ENCODE data around the gene DOK6. TPM values are rescaled to one million over a fixed set of nuclear protein-coding genes. Genes with fewer than 3 reads are reported as not detected.

The DOK6 gene
- total RNA-seq, 3 donors from 2014 or later, result 1.0 to 1.4 (median 1.3) TPM

DNA sequence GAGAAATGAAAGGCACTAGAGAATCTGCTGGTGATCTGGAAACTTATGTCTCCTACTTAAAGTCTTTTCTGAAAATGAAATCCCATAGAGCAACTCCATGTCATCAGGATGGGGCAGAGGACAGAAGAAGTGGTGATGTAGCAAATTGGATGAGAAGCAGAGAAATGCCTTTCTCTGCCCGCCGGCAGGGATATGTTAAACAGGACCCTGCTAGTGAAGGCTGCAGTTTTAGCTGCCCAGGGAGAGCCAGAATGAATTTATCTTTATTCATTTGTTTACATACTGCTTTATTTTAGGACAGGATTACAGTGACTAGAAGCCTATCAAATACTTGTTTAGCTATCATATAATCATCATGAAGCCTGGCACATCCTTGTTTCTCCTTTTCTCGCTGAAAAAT lies 247.0 kb downstream of the DOK6 start:
- H3K4me1 ChIP-seq, result no peaks in the 10 kb centered on the region
- H3K9me3 ChIP-seq, result no peaks in the 10 kb centered on the region
- H3K36me3 ChIP-seq, result no peaks in the 10 kb centered on the region
- H3K4me3 ChIP-seq, result no peak overlapping the region
- DNase-seq (ENCODE audit: low spot score in 2 of 2), result no peak
- no peaks in the 10 kb centered on the region for H3K27me3 ChIP-seq
- H3K27ac ChIP-seq, result no peak overlapping the region
- intact Hi-C loops (cut with DNase I; ENCODE audit: low total_unique reads), result no loop called here
- TF ChIP-seq POLR2AphosphoS5 (IDR thresholded peaks at IDR 0.05) (no peak), POLR2A (IDR thresholded peaks at IDR 0.05) (no peak)
- TF ChIP-seq, protein P1, sequence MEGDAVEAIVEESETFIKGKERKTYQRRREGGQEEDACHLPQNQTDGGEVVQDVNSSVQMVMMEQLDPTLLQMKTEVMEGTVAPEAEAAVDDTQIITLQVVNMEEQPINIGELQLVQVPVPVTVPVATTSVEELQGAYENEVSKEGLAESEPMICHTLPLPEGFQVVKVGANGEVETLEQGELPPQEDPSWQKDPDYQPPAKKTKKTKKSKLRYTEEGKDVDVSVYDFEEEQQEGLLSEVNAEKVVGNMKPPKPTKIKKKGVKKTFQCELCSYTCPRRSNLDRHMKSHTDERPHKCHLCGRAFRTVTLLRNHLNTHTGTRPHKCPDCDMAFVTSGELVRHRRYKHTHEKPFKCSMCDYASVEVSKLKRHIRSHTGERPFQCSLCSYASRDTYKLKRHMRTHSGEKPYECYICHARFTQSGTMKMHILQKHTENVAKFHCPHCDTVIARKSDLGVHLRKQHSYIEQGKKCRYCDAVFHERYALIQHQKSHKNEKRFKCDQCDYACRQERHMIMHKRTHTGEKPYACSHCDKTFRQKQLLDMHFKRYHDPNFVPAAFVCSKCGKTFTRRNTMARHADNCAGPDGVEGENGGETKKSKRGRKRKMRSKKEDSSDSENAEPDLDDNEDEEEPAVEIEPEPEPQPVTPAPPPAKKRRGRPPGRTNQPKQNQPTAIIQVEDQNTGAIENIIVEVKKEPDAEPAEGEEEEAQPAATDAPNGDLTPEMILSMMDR (IDR thresholded peaks at IDR 0.05), result no peak

DNA sequence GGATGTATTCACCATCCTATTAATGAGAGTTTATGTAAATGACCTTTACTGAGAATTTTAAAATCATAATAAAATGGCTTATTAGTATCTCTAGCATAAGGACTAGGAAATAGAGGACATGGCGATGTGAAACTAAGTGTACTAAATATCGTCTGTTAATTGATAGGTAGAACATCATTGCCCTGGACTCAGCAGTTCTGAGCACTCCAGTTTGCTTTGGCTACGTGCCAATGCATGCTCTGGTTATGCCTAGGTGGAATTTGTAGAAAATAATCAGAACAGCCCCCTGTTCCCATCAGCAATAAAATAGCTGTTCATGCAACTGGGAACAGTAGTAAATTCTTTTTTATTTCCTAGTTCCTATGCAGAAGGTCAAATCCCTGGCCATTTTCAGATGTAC lies 247.8 kb downstream of the DOK6 start:
- Histone ChIP-seq H3K4me1 (no peaks in the 10 kb centered on the region), H3K27me3 (no peaks in the 10 kb centered on the region), H3K36me3 (no peaks in the 10 kb centered on the region), H3K27ac (no peak overlapping the region), H3K4me3 (no peak overlapping the region), H3K9me3 (no peaks in the 10 kb centered on the region)
- no peak for DNase-seq (ENCODE audit: low spot score in 2 of 2)
- intact Hi-C loops (cut with DNase I; ENCODE audit: low total_unique reads), result no loop called here
- TF ChIP-seq POLR2AphosphoS5 (IDR thresholded peaks at IDR 0.05) (no peak), POLR2A (IDR thresholded peaks at IDR 0.05) (no peak)
- TF ChIP-seq, protein P1 (IDR thresholded peaks at IDR 0.05), result no peak

- TF ChIP-seq POLR2AphosphoS5 (IDR thresholded peaks at IDR 0.05), result no peak
- TF ChIP-seq POLR2A (IDR thresholded peaks at IDR 0.05), result no peak
- TF ChIP-seq, protein P1 (IDR thresholded peaks at IDR 0.05), result no peak
- no peak for DNase-seq (ENCODE audit: low spot score in 2 of 2)
- Histone ChIP-seq H3K36me3 (no peaks in the 10 kb centered on the region), H3K4me1 (no peaks in the 10 kb centered on the region), H3K27me3 (no peaks in the 10 kb centered on the region), H3K4me3 (no peak overlapping the region), H3K27ac (no peak overlapping the region), H3K9me3 (no peaks in the 10 kb centered on the region)
- intact Hi-C loops (cut with DNase I; ENCODE audit: low total_unique reads), result no loop called here
Measured at GRCh38 chr18:69649684-69650083, 249.0 kb downstream of the DOK6 start.

DNA sequence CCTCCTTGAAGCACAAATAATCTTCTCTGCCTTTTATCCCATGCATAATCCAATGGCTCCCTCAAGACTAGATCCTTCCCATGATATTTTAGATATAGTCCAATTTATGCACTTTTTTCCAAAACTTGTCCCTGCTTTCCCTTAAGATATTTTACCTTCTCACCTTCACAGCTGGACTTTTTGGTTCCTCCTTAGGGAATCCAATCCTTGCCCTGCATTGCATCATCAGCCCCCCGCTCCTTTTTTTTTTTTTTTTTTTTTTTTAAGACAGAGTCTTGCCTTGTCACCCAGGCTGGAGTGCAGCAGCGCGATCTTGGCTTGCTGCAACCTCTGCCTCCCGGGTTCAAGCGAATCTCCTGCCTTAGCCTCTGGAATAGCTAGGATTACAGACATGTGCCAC lies 250.6 kb downstream of the DOK6 start:
- Histone ChIP-seq H3K27ac (no peak overlapping the region), H3K36me3 (no peaks in the 10 kb centered on the region), H3K27me3 (no peaks in the 10 kb centered on the region), H3K4me3 (no peak overlapping the region), H3K4me1 (no peaks in the 10 kb centered on the region), H3K9me3 (no peaks in the 10 kb centered on the region)
- intact Hi-C loops (cut with DNase I; ENCODE audit: low total_unique reads), result no loop called here
- TF ChIP-seq POLR2A (IDR thresholded peaks at IDR 0.05) (no peak), POLR2AphosphoS5 (IDR thresholded peaks at IDR 0.05) (no peak)
- TF ChIP-seq, protein P1 (IDR thresholded peaks at IDR 0.05), result no peak
- no peak for DNase-seq (ENCODE audit: low spot score in 2 of 2)

GRCh38 chr18:69655816-69656215 lies 255.1 kb downstream of the DOK6 start:
- no peaks in the 10 kb centered on the region for H3K27me3 ChIP-seq
- intact Hi-C loops (cut with DNase I; ENCODE audit: low total_unique reads), result no loop called here
- TF ChIP-seq, protein P1 (IDR thresholded peaks at IDR 0.05), result no peak
- TF ChIP-seq POLR2A (IDR thresholded peaks at IDR 0.05), result no peak
- TF ChIP-seq POLR2AphosphoS5 (IDR thresholded peaks at IDR 0.05), result no peak
- H3K9me3 ChIP-seq, result no peaks in the 10 kb centered on the region
- H3K27ac ChIP-seq, result no peak overlapping the region
- no peak for DNase-seq (ENCODE audit: low spot score in 2 of 2)
- no peaks in the 10 kb centered on the region for H3K4me1 ChIP-seq
- no peaks in the 10 kb centered on the region for H3K36me3 ChIP-seq
- no peak overlapping the region for H3K4me3 ChIP-seq
